HL-60 (cell line): ENCODE data around the gene SLC39A5.

Experiments
- DNase-seq, 2 experiments: peaks; one replicate each; pipeline ENCODE4 v3.0.0-alpha.2; 2010 to 2020; ENCODE audit warnings: low read depth in 1 of 2, low spot score in 1 of 2
- H3K27ac ChIP-seq: fragments of 250-450 bp; sonication (Bioruptor Pico); replicated peaks from 2 replicates; pipeline ENCODE4 v1.5.1; 2020; ENCODE audit warnings: mild to moderate bottlenecking, moderate library complexity
- H3K27me3 ChIP-seq: fragments of 250-450 bp; sonication (Bioruptor Pico); 2 replicates; pipeline ENCODE4 v1.5.1; 2021; ENCODE audit warnings: mild to moderate bottlenecking, moderate library complexity; ENCODE audit not compliant: insufficient read depth, poor library complexity, severe bottlenecking
- H3K4me3 ChIP-seq: replicated peaks from 2 replicates; pipeline ENCODE4 v1.5.1; 2011; ENCODE audit warnings: mild to moderate bottlenecking, control low read depth, low read length; ENCODE audit not compliant: insufficient read depth
- GABPA ChIP-seq: IDR thresholded peaks from 2 replicates; pipeline ENCODE4 v1.6.1; 2012; ENCODE audit warnings: low read depth
- POLR2AphosphoS5 ChIP-seq: IDR thresholded peaks from 2 replicates; pipeline ENCODE4 v1.6.1; 2012; ENCODE audit warnings: low read depth
- REST ChIP-seq: IDR thresholded peaks from 2 replicates; pipeline ENCODE4 v1.6.1; 2012; ENCODE audit warnings: low read depth; ENCODE audit not compliant: insufficient replicate concordance
- SPI1 ChIP-seq: IDR thresholded peaks from 2 replicates; pipeline ENCODE4 v1.6.1; 2012; ENCODE audit warnings: low read depth, mild to moderate bottlenecking, borderline replicate concordance
- TF ChIP-seq, protein P1 (sequence below): IDR thresholded peaks from one replicate; pipeline ENCODE4 v1.5.1; 2011; ENCODE audit warnings: low read length, control low read depth, inconsistent platforms; ENCODE audit not compliant: insufficient read depth

The SLC39A5 gene

GRCh38 chr12:56237552-56237951, 7.7 kb downstream of the SLC39A5 start:
- TF ChIP-seq REST (no peak), POLR2AphosphoS5 (no peak), GABPA (no peak), SPI1 (no peak)
- TF ChIP-seq, protein P1, sequence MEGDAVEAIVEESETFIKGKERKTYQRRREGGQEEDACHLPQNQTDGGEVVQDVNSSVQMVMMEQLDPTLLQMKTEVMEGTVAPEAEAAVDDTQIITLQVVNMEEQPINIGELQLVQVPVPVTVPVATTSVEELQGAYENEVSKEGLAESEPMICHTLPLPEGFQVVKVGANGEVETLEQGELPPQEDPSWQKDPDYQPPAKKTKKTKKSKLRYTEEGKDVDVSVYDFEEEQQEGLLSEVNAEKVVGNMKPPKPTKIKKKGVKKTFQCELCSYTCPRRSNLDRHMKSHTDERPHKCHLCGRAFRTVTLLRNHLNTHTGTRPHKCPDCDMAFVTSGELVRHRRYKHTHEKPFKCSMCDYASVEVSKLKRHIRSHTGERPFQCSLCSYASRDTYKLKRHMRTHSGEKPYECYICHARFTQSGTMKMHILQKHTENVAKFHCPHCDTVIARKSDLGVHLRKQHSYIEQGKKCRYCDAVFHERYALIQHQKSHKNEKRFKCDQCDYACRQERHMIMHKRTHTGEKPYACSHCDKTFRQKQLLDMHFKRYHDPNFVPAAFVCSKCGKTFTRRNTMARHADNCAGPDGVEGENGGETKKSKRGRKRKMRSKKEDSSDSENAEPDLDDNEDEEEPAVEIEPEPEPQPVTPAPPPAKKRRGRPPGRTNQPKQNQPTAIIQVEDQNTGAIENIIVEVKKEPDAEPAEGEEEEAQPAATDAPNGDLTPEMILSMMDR, result no peak
- DNase-seq, result no peak
- no peak overlapping the region for H3K4me3 ChIP-seq
- H3K27ac ChIP-seq, result no peak overlapping the region
- H3K27me3 ChIP-seq, result no peaks in the 10 kb centered on the region

- Histone ChIP-seq H3K27ac (no peak overlapping the region), H3K27me3 (no peaks in the 10 kb centered on the region), H3K4me3 (no peak overlapping the region)
- DNase-seq, result no peak
- TF ChIP-seq, protein P1, result no peak
- TF ChIP-seq REST, result no peak
- no peak for TF ChIP-seq GABPA
- no peak for TF ChIP-seq POLR2AphosphoS5
- no peak for TF ChIP-seq SPI1
These were observed 11.8 kb downstream of the SLC39A5 start for GRCh38 chr12:56241424-56242303.

GRCh38 chr12:56242986-56243385, 13.1 kb downstream of the SLC39A5 start:
- Histone ChIP-seq H3K27me3 (no peaks in the 10 kb centered on the region), H3K27ac (no peak overlapping the region), H3K4me3 (no peak overlapping the region)
- DNase-seq, result no peak
- TF ChIP-seq GABPA, result no peak
- TF ChIP-seq, protein P1, result no peak
- no peak for TF ChIP-seq POLR2AphosphoS5
- TF ChIP-seq SPI1, result no peak
- no peak for TF ChIP-seq REST
